ENCODE data around the gene DNAH8.

Gene DNAH8

DNA sequence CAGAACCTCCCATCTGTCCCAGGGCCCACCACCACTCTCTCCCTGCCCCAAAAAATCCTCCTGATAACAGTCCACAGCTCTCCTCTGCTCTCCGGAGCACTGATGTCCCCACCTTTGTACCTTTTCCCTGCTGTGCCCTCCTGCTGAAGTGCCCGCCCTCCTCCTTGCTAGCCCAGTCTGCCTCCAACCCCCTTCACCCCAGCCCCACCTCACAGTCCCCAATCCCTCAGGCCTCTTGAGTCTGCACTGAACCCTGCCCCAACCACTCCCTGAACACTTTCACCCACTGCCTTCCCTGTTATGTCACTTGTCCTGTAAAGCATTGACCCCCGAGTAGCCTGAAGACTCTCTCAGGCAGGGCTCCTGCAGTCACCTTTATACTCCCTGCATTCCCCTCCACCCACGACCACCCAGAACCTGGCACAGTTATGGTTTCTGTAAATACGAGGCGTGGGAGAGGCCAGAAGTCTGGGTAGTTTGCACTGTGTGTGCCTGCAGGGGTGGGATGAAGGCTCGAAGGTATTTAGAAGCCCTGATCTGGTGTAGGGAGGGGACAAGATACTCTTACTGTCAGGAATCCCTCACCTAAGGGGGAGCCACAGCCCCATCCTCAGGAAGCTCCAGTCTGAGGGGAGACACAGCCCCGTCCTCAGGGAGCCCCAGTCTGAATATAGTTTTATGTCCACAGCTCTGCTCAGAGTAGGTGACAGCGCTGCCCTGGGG lies 338.9 kb downstream of the DNAH8 start:
- DNase-seq (ENCODE audit: low spot score) = no peak

DNA sequence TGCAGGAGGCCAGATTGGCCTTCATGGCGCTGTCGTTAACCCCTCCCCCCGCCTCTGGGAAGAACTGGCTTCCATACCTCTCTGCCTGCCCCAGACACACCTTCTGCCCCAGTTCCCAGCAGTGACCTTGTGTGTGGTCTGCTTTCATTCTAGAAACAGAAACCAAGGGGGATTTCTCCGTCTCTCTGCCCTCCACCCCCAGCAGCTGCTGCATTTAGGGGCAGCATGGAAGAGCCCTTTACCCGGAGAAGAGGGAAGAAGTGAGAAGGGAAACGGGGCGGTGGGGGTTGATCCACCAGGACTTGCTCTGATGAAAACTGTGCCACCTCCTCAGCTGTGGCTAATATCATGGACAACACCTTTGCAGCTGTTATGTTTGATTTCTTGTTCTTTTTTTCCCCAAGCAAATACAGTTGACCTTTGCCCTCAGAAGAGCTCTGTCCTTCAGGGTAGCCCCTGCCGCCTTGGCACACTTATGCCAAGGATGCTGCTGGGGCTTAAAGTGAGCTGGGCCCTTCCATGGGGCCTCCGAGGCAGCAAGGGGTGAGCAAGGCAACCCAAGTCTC lies 339.5 kb downstream of the DNAH8 start:
- no peak for DNase-seq (ENCODE audit: low spot score)

DNA sequence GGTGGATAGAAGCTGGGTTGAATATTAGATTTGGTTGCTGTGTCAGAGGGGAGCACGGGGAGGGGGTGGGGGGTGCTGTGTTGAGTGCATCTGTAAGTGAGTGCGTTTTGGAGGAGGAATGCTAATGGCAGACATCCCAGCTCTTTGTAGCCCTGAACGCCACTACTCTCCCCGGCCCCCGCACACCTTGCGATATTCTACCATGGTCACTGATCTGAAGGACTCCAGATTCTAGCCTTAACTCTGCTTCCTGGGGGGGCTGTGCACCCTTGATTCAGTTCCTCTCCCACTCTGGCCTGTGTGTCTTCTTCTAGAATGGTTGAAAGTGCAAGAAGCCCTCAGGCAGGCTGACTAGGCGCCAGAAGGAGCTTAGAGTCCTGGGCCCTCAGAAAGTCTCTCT lies 340.6 kb downstream of the DNAH8 start:
- DNase-seq (ENCODE audit: low spot score) = no peak

DNA sequence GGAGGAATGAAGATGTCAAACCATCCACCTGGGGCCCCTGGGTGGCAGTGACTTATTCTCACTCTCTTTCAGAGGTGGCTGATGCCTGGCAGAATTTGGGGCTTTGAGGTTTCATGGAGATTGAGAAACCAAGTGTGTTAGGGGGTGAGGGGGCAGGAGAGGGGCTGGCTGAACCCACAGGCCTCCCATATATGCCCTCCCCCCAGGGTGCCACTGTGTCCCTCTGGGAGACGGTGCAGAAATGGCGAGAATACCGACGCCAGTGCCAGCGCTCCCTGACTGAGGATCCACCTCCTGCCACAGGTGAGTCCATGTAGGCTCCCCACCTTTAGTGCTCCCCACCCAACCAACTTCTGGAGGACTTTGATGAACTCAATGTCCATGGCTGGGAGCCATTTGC lies 341.1 kb downstream of the DNAH8 start:
- DNase-seq (ENCODE audit: low spot score) = no peak

DNA sequence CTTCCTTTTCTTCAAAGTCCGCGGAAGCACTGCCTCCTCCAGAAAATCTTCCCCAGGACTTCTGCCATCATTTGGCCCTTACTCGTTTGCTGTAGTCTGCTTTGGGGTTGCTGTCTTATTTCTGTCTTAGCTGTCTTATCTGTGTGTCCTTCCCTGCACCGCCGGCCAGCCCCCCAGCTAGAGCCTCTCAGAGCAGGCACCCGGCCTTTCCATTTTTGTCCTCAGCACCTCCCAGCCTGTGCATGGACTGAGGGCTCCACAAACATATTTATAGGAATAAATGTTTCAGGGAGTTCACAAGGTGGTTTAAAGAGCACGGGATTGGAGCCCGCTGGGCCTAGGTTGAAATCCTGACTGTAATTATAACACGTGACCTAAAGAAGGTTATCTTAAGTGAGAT lies 341.6 kb downstream of the DNAH8 start:
- no peak for DNase-seq (ENCODE audit: low spot score)

DNA sequence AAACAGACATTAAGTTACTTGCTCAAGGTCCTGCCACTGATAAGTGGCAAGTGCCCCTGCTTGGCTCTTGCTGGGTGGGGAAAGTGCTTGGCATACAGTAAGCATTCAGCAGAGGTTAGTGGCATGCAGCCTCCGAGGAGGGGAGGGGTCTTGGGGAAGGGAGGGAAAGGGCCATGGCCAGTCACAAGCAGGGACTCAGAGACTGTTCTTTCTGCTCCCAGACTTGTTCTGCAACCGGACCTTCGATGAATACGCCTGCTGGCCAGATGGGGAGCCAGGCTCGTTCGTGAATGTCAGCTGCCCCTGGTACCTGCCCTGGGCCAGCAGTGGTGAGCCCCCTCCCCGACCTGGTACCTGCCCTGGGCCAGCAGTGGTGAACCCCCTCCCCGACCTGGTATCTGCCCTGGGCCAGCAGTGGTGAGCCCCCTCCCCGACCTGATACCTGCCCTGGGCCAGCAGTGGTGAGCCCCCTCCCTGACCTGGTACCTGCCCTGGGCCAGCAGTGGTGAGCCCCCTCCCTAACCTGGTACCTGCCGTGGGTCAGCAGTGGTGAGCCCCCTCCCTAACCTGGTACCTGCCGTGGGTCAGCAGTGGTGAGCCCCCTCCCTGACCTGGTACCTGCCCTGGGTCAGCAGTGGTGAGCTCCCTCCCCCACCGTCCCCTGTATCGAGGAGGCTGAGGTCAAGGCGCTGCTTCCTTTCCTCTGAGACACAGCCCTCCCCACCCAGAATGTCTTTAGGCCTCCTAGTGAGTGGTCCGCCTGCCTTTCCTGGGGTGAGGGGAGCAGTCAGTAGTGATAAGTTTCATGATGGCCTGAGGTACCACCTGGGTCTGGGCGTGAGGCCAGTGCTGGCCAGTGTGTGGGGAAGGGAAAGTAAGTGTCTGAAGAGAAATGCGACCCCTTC lies 342.4 kb downstream of the DNAH8 start:
- no peak for DNase-seq (ENCODE audit: low spot score)

DNA sequence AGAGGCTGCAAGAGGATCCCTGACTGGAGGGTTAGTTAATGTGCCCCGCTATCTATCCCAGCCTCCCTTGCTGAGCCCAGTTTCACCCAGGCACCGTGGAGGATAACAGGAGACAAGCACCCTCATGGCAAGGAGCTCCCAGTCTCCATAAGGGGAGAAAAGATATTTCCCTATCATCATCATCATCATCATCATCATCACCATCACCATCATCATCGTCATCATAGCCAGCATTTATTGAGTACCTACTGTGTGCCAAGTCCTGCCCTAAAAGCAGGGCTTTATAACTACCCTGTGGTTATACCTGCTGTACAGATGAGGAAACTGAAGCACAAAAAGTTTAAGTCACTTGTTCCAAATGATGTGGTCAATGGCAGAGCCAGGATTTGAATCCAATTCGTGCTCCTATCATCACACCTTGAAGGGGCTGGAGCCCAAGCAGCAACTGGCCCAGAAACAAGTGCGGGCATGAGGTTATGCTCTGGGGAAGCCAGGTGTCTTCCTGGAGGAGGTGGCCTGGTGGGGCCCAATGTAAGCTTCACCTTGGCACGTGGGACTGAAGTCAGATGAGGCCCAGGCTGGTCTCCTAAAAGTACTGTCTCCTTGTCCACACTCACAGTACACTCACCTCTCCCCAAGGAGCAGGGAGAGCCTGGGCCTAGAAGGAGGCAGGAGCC lies 343.5 kb downstream of the DNAH8 start:
- no peak for DNase-seq (ENCODE audit: low spot score)

DNA sequence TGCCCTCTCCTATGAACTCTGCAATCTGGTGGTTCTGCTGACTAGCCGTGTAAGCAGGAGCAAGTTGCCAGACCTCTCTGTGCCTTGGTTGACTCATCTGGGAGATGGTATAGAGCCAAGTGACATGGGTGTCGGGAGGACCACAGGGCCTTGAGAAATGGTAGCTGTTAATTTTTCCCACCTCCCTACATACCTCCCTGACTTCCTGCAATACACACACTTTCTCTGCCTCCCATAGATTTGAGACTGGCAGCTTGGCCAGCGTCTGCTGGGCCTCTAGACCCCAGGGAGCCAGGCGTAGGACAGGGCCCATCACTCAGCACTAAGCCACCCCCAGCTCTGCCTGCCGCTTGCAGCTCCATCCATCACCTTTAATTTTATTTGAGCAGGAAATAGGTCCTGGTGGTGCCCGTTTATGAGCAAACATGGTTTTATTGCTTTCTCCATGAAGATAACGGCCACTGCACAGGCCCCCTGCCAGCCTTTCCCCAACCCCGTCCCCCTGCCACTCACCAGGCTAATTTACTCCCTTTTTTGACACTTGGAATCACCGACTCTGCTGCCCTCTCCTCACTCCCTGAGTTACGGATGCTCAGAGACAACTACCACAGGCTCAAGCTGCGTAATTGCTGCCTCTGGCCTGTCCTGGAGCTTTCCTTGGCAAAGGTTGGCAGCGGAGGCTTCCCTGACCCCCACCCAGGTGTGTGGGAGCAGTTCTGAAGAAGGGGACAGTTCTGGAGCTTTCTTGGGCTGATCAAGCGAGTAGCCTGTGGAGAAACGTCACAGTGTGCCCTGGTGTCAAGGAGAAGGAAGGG lies 344.6 kb downstream of the DNAH8 start:
- DNase-seq (ENCODE audit: low spot score) = no peak

DNA sequence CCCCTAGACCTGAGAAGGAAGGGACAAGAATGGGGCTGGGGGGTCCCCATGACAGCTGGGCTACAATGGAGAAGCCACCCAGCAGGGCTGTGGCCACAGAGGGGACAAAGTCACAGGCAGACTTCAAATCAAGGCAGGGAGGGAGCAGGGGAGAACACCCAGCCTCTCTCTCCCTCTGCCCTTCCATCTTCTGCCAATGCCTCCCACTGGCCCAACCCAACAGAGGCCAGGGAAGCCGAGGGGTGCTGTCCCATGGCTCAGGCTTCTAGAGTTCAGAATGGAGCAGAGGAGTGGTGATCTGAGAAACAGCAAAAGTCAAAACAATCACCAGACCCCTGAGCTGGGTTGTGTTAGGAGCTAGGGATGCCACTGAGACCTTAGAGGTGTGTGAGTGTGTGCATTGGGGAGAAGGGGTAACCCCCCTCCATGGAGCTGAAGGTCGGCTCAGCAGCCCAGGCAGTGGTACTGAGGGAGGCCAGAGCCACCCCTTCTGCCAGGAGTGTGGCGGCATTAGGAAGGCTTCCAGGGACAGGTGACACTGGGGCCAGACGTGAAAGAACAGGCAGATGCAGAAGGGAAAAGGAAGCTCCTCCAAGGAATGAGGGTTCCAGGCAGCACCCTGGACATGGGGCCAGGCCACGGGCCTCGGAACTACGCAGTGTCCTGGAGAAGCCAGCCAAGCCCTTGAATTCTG lies 345.5 kb downstream of the DNAH8 start:
- no peak for DNase-seq (ENCODE audit: low spot score)

DNA sequence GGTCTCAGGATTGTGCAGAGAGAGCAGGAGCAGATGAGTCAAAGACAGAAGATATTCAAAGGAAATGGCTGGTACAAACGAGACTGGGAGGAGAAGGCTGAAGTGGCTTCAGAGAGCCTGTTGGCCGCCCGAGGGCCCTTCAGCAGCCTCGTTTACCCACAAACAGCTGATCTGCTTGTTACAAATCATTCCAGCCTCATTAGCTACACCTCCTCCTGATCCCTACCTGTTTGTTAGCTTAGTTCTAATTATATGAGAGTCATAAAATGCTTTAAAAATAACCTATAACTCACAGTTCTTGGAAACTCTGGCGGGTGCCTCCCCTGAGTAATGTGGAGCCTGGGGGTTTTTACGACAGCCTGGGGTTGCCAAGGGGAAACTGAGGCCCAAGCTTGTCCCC lies 346.1 kb downstream of the DNAH8 start:
- no peak for DNase-seq (ENCODE audit: low spot score)

DNA sequence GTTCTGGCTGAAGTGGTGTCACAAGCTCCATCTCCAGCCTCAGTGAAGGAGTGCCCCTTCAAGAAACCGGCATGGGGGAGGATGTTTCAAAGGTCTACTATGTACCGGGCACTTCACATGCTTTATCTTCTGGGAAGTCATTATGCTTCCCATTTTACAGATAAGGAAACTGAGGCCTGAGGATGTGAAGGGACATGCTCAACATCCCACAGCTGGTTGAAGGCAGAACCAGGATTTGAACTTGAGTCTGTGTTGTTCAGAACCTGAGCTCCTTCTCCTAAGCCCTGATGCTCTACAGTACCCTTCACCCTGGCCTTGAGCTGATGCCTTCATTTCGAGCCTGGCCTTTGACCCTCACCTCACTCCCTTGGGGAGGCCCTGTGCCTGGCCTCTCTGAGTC lies 346.5 kb downstream of the DNAH8 start:
- no peak for DNase-seq (ENCODE audit: low spot score)

DNA sequence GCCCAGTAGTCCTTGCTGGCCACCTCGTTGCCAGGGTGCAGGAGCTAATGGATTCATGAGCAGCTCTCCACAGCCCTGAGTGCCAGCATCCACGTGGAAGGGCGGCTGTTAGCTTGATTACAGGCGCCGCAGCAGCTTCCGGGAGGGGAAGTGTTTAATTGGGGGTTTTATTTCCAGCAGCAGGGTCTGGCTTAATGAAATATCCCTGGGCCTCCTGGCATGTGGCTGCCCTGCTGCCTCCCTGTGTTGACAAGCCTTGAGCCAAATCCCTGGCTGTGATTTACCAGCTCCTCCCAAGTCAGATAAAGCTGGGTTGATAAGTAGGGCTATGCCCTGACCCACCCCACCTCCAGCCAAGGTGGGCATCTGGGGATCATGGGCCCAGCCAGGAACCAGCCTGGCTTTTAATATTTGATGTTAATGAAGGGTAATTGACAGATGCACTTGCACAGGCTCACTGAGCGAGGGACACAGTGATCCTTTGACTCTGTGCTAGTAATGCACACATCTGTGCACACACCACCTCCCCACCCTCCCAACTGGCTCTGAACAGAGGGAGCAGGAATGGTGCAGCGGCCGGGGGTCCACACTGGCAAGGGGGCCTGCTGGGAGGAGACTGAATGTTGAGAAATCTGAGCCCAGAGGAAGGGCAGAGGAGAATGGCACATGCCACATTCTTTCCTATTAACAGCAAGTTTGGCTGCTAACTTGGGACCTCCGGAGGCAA lies 347.1 kb downstream of the DNAH8 start:
- peak; percentile 53 for DNase-seq (ENCODE audit: low spot score)

DNA sequence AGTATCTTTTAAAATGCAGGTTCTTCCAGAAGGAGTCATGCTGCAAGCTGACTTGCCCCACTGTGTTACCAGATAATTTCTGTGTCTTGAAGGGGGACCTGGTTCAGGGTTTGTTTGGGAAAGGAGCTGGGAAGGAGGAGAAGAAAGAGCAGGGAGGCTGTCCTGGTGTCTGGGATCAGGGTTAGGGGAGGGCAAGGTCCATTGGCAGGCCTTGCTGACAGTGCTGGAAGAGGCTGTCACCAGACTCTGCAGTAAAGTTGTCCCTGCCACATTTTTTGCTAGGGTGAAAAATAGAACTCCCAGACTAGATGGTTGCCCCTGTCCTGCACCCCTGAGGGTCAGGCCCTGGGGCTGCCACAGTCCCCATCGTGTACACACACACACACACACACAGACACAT lies 348.4 kb downstream of the DNAH8 start:
- DNase-seq (ENCODE audit: low spot score) = no peak

DNA sequence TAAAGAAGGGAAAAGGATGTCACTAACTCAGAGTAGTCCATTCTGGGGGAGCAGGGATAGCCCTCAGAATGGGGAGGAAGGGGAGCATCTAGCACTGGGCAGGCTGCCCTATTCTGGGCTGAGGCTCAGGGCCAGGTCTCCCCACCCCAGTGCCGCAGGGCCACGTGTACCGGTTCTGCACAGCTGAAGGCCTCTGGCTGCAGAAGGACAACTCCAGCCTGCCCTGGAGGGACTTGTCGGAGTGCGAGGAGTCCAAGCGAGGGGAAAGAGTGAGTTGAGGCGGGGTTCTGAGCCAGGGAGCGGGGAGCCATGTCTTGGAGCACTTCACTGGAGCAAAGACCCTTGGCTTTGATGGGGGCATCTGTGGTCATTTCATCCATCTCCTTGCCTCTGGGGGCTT lies 350.4 kb downstream of the DNAH8 start:
- DNase-seq (ENCODE audit: low spot score) = no peak

DNA sequence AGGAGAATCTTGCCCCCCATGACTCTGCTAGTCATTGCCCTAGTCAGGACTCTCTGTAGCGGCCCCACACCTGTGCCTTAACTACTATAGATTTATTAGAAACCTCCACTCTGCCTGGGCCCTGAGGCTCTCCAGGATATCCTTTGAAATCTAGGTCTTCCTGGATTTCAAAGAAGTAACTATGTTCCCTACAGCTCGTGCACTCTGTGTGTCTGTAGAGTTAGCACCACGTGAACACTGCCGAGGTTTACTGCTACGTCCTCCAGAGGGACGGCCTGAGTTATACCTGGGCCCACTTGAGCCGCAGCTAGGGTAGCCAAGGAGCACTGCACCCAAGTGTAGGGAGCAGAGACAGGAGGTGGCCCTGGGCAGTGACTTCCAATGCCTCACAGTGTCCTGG lies 353.3 kb downstream of the DNAH8 start:
- DNase-seq (ENCODE audit: low spot score) = no peak

DNA sequence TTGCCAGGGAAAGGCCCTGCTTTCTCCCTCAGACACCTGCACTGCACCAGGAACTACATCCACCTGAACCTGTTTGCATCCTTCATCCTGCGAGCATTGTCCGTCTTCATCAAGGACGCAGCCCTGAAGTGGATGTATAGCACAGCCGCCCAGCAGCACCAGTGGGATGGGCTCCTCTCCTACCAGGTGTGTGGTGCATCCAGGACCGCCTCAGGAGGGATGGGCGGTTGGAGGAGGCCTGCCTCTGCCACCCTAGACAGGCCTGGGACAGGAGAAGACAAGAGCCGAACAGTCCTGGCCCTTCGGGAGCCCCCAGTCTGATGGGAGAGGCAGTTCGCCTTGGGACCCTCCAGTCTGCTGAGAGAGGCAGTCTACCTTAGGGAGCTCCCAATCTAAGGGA lies 357.7 kb downstream of the DNAH8 start:
- no peak for DNase-seq (ENCODE audit: low spot score)

DNA sequence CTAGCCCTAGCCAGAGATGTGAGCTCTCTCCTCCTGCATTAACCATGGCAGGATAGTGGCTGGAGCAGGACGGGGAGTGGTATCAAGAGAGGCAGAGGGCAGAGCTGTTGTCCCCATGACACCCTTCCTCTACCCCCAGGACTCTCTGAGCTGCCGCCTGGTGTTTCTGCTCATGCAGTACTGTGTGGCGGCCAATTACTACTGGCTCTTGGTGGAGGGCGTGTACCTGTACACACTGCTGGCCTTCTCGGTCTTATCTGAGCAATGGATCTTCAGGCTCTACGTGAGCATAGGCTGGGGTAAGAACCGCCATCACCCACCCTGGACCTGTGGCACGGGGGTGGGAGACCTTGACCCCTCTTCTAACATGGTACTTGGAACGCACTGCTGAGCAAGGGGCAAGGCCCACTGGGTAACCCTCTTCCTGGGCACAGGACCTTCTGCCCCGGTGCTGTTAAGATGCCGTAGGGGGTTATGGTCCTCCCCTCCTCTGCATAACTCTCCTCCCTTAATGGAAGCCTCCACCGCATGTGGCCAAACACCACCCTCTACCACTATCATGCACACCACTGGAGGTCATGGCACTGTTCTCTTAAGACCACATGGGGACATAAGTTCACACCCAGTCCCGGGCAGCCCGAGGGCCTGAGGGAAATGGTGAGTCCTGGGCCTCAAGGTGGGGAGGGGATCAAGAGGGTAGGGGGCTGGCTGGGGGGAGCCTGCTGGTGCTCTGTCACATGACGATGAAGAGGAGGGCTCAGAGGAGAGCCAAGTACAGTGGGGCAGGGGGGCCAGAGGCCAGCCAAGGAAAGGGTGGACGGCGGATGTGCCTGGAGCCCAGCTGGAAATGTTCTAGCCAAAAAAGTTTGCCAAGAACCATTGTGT lies 358.6 kb downstream of the DNAH8 start:
- no peak for DNase-seq (ENCODE audit: low spot score)

DNA sequence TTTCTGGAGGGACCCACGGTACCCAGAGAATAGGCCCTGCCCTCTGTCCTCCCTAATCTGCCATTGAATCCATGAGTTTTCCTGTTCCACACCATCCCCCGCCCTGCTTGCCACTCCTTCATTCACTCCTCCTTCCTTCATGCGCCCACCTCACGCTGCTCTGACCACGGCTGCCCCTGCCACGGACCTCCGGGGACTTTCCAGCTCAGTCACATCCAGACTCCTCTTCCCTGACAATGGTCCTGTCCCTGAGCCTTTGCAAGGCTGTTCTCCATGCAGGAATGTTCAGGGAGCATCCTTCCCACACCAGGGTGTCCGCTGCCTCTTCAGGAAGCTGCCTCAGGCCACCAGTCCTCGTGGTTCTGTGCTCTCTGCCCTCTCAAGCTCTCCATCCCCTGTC lies 359.4 kb downstream of the DNAH8 start:
- no peak for DNase-seq (ENCODE audit: low spot score)

DNA sequence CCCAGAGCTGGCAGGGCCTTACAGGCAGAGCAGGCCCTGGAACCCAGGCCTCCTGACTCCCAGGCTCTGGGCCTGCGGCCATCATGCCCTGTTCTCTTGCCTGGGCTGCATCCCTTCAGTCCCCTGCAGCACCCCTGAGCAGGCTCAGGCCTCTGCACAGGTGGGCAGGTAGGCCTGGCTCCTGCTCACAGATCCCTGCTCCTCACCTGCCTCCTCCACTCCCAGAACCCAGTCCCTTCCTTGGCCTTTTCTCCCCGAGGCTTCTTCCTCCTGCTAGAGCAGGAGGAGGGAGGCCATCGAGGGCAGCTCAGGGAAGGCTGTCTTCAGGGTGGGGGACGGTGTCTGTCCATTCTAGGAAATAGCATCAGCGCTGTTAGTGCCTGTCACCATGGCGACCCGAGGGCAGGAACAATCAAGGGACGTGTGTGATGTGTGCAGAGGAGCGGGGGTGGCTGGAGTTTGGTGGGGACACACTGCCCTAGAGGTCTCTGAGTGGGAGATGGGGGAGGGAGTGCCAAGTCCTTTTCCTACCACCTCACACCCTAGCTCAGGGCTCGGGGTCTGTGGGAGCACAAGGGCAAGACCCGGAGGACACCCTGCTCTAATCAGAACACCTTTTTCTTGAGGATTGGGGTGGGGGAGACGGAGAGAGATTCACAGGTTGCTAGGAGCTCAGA lies 360.0 kb downstream of the DNAH8 start:
- no peak for DNase-seq (ENCODE audit: low spot score)
